Brain microvascular endothelial cell (primary cell): ENCODE measurements around the gene GLIPR2.

Experiments
- DNase-seq: peaks from one replicate; pipeline ENCODE4 v3.0.0-alpha.2; 2020
- H3K27ac ChIP-seq: fragments of 250-450 bp; sonication (Bioruptor Pico); 2 replicates; pipeline ENCODE4 v1.5.1; 2020; ENCODE audit warnings: mild to moderate bottlenecking, moderate library complexity
- H3K27me3 ChIP-seq: fragments of 250-450 bp; sonication (Bioruptor Pico); replicated peaks from 2 replicates; pipeline ENCODE4 v1.5.1; 2020; ENCODE audit warnings: mild to moderate bottlenecking
- H3K36me3 ChIP-seq: fragments of 250-450 bp; sonication (Bioruptor Pico); replicated peaks from 2 replicates; pipeline ENCODE4 v1.5.1; 2020; ENCODE audit warnings: mild to moderate bottlenecking
- H3K4me3 ChIP-seq: 2 replicates; pipeline ENCODE4 v1.5.1; 2011; ENCODE audit warnings: low read depth, mild to moderate bottlenecking, control low read depth, low read length, moderate library complexity
- CTCF ChIP-seq: IDR thresholded peaks from 2 replicates; pipeline ENCODE4 v1.5.1; 2011; ENCODE audit warnings: low read depth, mild to moderate bottlenecking, moderate library complexity, low read length, control low read depth, inconsistent platforms; ENCODE audit errors: missing control alignments
- in situ Hi-C: cut with HindIII; loops from 2 replicates; pipeline ENCODE4 v1.10.0; 2017; ENCODE audit warnings: low sequenced_read_pairs, low pct_ligation_motif_present

Gene GLIPR2

GRCh38 chr9:36142510-36143244 is 6.1 kb downstream of the GLIPR2 start:
- no peak for DNase-seq
- TF ChIP-seq CTCF = no peak
- Histone ChIP-seq H3K36me3 (no peaks in the 10 kb centered on the region), H3K27ac (no peak overlapping the region), H3K27me3 (no peaks in the 10 kb centered on the region), H3K4me3 (no peak overlapping the region)
- in situ Hi-C loops = no loop called here

- in situ Hi-C loops = no loop called here
- TF ChIP-seq CTCF = no peak
- no peak for DNase-seq
- Histone ChIP-seq H3K27ac (no peak overlapping the region), H3K27me3 (no peaks in the 10 kb centered on the region), H3K4me3 (no peak overlapping the region), H3K36me3 (no peaks in the 10 kb centered on the region)
Measured at GRCh38 chr9:36143245-36143641, 6.7 kb downstream of the GLIPR2 start.

- no peaks in the 10 kb centered on the region for H3K27me3 ChIP-seq
- H3K36me3 ChIP-seq = no peaks in the 10 kb centered on the region
- TF ChIP-seq CTCF = no peak
- no peak overlapping the region for H3K27ac ChIP-seq
- H3K4me3 ChIP-seq = no peak overlapping the region
- no peak for DNase-seq
- in situ Hi-C loops = no loop called here
Measured at GRCh38 chr9:36144309-36145232, 8.0 kb downstream of the GLIPR2 start.

- no peak for DNase-seq
- no peak for TF ChIP-seq CTCF
- Histone ChIP-seq H3K27ac (no peak overlapping the region), H3K36me3 (no peaks in the 10 kb centered on the region), H3K27me3 (no peaks in the 10 kb centered on the region), H3K4me3 (no peak overlapping the region)
- in situ Hi-C loops = no loop called here
Measured at GRCh38 chr9:36145970-36146369, 9.4 kb downstream of the GLIPR2 start.

GRCh38 chr9:36146651-36147050 is 10.1 kb downstream of the GLIPR2 start:
- no peak for DNase-seq
- Histone ChIP-seq H3K27me3 (no peaks in the 10 kb centered on the region), H3K27ac (no peak overlapping the region), H3K4me3 (no peak overlapping the region), H3K36me3 (no peaks in the 10 kb centered on the region)
- no peak for TF ChIP-seq CTCF
- in situ Hi-C loops = no loop called here
